Urothelium cell line (cell line): ENCODE results near the gene SGIP1.

Experiments used
- DNase-seq: peaks from one replicate; pipeline ENCODE4 v3.0.0; 2011; ENCODE audit warnings: low spot score, mixed read lengths
- FAIRE-seq: peaks from 2 replicates; lab custom pipeline; 2011; peaks lifted over from hg19 to GRCh38; lab: Jason Lieb, UNC

SGIP1 gene

GRCh38 chr1:66599899-66600737, 66.2 kb downstream of the SGIP1 start:
- no peak for DNase-seq
- FAIRE-seq, result no peak

- DNase-seq, result no peak
- FAIRE-seq, result no peak
These were observed 71.6 kb downstream of the SGIP1 start for GRCh38 chr1:66605419-66605997.

GRCh38 chr1:66606362-66607065, 72.6 kb downstream of the SGIP1 start:
- FAIRE-seq (no peak), DNase-seq (no peak)

- DNase-seq, result no peak
These were observed 73.5 kb downstream of the SGIP1 start for GRCh38 chr1:66607458-66607857.

GRCh38 chr1:66613187-66613586, 79.2 kb downstream of the SGIP1 start:
- DNase-seq, result no peak
- FAIRE-seq, result no peak

More at GRCh38 chr1:66607458-66607857, 73.5 kb downstream of the SGIP1 start:
- FAIRE-seq, result no peak

- FAIRE-seq (no peak), DNase-seq (no peak)
These were observed 83.6 kb downstream of the SGIP1 start for GRCh38 chr1:66617362-66618184.

GRCh38 chr1:66618390-66618789, 84.4 kb downstream of the SGIP1 start:
- DNase-seq (no peak), FAIRE-seq (no peak)

GRCh38 chr1:66623812-66624211, 89.9 kb downstream of the SGIP1 start:
- DNase-seq, result no peak
- FAIRE-seq, result no peak

- FAIRE-seq (no peak), DNase-seq (peak; percentile 28)
These were observed 90.6 kb downstream of the SGIP1 start for GRCh38 chr1:66624412-66625060.

GRCh38 chr1:66626261-66626660, 92.3 kb downstream of the SGIP1 start:
- DNase-seq, result no peak
- no peak for FAIRE-seq

- FAIRE-seq (no peak), DNase-seq (no peak)
These were observed 95.0 kb downstream of the SGIP1 start for GRCh38 chr1:66628926-66629325.

- no peak for DNase-seq
- FAIRE-seq, result no peak
These were observed 99.2 kb downstream of the SGIP1 start for GRCh38 chr1:66633159-66633558.

GRCh38 chr1:66637146-66637545, 103.2 kb downstream of the SGIP1 start:
- FAIRE-seq (no peak), DNase-seq (no peak)

- DNase-seq, result no peak
- no peak for FAIRE-seq
These were observed 108.0 kb downstream of the SGIP1 start for GRCh38 chr1:66641891-66642473.

- FAIRE-seq (no peak), DNase-seq (no peak)
These were observed 109.0 kb downstream of the SGIP1 start for GRCh38 chr1:66642992-66643391.

- FAIRE-seq, result no peak
- no peak for DNase-seq
These were observed 110.4 kb downstream of the SGIP1 start for GRCh38 chr1:66644331-66644730.

- no peak for DNase-seq
- FAIRE-seq, result no peak
These were observed 115.1 kb downstream of the SGIP1 start for GRCh38 chr1:66648901-66649595.

GRCh38 chr1:66652556-66652955, 118.6 kb downstream of the SGIP1 start:
- FAIRE-seq (no peak), DNase-seq (no peak)

GRCh38 chr1:66654643-66655042, 120.7 kb downstream of the SGIP1 start:
- no peak for FAIRE-seq
- DNase-seq, result no peak
